ENCODE results near the gene UNC5B. TPM values are rescaled to one million over a fixed set of nuclear protein-coding genes. Genes with fewer than 3 reads are reported as not detected.

UNC5B gene
- total RNA-seq, 1 donor from 2014 or later, result 13.1 TPM

GRCh38 chr10:71179382-71179781, 33.0 kb upstream of the UNC5B start:
- Mint-ChIP-seq H3K4me3 (ENCODE audit: unreplicated experiment) (no peak overlapping the region), H3K36me3 (ENCODE audit: unreplicated experiment) (no peaks in the 10 kb centered on the region), H3K9me3 (ENCODE audit: unreplicated experiment) (no peaks in the 10 kb centered on the region), H3K4me1 (ENCODE audit: unreplicated experiment) (no peaks in the 10 kb centered on the region), H3K27ac (ENCODE audit: unreplicated experiment) (no peak overlapping the region), H3K27me3 (ENCODE audit: unreplicated experiment) (peaks cover 69% of the 10 kb centered on the region)
- no peak for TF ChIP-seq CTCF (IDR thresholded peaks at IDR 0.05)
- no peak for DNase-seq (ENCODE audit: extremely low spot score, unreplicated experiment)

GRCh38 chr10:71184421-71184820, 27.9 kb upstream of the UNC5B start:
- H3K4me3 Mint-ChIP-seq (ENCODE audit: unreplicated experiment), result no peak overlapping the region

GRCh38 chr10:71185209-71185608, 27.2 kb upstream of the UNC5B start:
- Mint-ChIP-seq H3K27me3 (ENCODE audit: unreplicated experiment) (peaks cover 49% of the 10 kb centered on the region), H3K27ac (ENCODE audit: unreplicated experiment) (no peak overlapping the region), H3K4me1 (ENCODE audit: unreplicated experiment) (no peaks in the 10 kb centered on the region), H3K9me3 (ENCODE audit: unreplicated experiment) (no peaks in the 10 kb centered on the region), H3K4me3 (ENCODE audit: unreplicated experiment) (no peak overlapping the region), H3K36me3 (ENCODE audit: unreplicated experiment) (no peaks in the 10 kb centered on the region)
- DNase-seq (ENCODE audit: extremely low spot score, unreplicated experiment), result no peak
- no peak for TF ChIP-seq CTCF (IDR thresholded peaks at IDR 0.05)

More at GRCh38 chr10:71184421-71184820, 27.9 kb upstream of the UNC5B start:
- TF ChIP-seq CTCF (IDR thresholded peaks at IDR 0.05), result no peak
- no peaks in the 10 kb centered on the region for H3K4me1 Mint-ChIP-seq (ENCODE audit: unreplicated experiment)
- peaks cover 46% of the 10 kb centered on the region for H3K27me3 Mint-ChIP-seq (ENCODE audit: unreplicated experiment)
- H3K36me3 Mint-ChIP-seq (ENCODE audit: unreplicated experiment), result no peaks in the 10 kb centered on the region
- no peak for DNase-seq (ENCODE audit: extremely low spot score, unreplicated experiment)
- no peak overlapping the region for H3K27ac Mint-ChIP-seq (ENCODE audit: unreplicated experiment)
- no peaks in the 10 kb centered on the region for H3K9me3 Mint-ChIP-seq (ENCODE audit: unreplicated experiment)

GRCh38 chr10:71187197-71187596, 25.2 kb upstream of the UNC5B start:
- H3K27ac Mint-ChIP-seq (ENCODE audit: unreplicated experiment), result no peak overlapping the region
- H3K27me3 Mint-ChIP-seq (ENCODE audit: unreplicated experiment), result peaks cover 52% of the 10 kb centered on the region
- no peaks in the 10 kb centered on the region for H3K36me3 Mint-ChIP-seq (ENCODE audit: unreplicated experiment)
- TF ChIP-seq CTCF (IDR thresholded peaks at IDR 0.05), result no peak
- no peak for DNase-seq (ENCODE audit: extremely low spot score, unreplicated experiment)
- no peak overlapping the region for H3K4me3 Mint-ChIP-seq (ENCODE audit: unreplicated experiment)
- H3K4me1 Mint-ChIP-seq (ENCODE audit: unreplicated experiment), result no peaks in the 10 kb centered on the region
- no peaks in the 10 kb centered on the region for H3K9me3 Mint-ChIP-seq (ENCODE audit: unreplicated experiment)

- Mint-ChIP-seq H3K27ac (ENCODE audit: unreplicated experiment) (no peak overlapping the region), H3K9me3 (ENCODE audit: unreplicated experiment) (no peaks in the 10 kb centered on the region), H3K4me1 (ENCODE audit: unreplicated experiment) (no peaks in the 10 kb centered on the region), H3K27me3 (ENCODE audit: unreplicated experiment) (peaks cover 48% of the 10 kb centered on the region), H3K4me3 (ENCODE audit: unreplicated experiment) (no peak overlapping the region), H3K36me3 (ENCODE audit: unreplicated experiment) (no peaks in the 10 kb centered on the region)
- TF ChIP-seq CTCF (IDR thresholded peaks at IDR 0.05), result no peak
- DNase-seq (ENCODE audit: extremely low spot score, unreplicated experiment), result no peak
These were observed 24.8 kb upstream of the UNC5B start for GRCh38 chr10:71187600-71187999.
